HL-60 (cell line): ENCODE data around the gene CENPX.

Experiments
- POLR2AphosphoS5 ChIP-seq: IDR thresholded peaks from 2 replicates; pipeline ENCODE4 v1.6.1; 2012; ENCODE audit warnings: low read depth
- REST ChIP-seq: IDR thresholded peaks from 2 replicates; pipeline ENCODE4 v1.6.1; 2012; ENCODE audit warnings: low read depth; ENCODE audit not compliant: insufficient replicate concordance
- TF ChIP-seq, protein P1 (sequence below): IDR thresholded peaks from one replicate; pipeline ENCODE4 v1.5.1; 2011; ENCODE audit warnings: low read length, control low read depth, inconsistent platforms; ENCODE audit not compliant: insufficient read depth

- TF ChIP-seq, protein P1, sequence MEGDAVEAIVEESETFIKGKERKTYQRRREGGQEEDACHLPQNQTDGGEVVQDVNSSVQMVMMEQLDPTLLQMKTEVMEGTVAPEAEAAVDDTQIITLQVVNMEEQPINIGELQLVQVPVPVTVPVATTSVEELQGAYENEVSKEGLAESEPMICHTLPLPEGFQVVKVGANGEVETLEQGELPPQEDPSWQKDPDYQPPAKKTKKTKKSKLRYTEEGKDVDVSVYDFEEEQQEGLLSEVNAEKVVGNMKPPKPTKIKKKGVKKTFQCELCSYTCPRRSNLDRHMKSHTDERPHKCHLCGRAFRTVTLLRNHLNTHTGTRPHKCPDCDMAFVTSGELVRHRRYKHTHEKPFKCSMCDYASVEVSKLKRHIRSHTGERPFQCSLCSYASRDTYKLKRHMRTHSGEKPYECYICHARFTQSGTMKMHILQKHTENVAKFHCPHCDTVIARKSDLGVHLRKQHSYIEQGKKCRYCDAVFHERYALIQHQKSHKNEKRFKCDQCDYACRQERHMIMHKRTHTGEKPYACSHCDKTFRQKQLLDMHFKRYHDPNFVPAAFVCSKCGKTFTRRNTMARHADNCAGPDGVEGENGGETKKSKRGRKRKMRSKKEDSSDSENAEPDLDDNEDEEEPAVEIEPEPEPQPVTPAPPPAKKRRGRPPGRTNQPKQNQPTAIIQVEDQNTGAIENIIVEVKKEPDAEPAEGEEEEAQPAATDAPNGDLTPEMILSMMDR, result no peak
- no peak for TF ChIP-seq POLR2AphosphoS5
- no peak for TF ChIP-seq REST
Measured at GRCh38 chr17:82062076-82062983, 39.7 kb upstream of the CENPX start.
